ENCODE data around the gene MYH1. TPM values are rescaled to one million over a fixed set of nuclear protein-coding genes. Genes with fewer than 3 reads are reported as not detected.

MYH1 gene
- total RNA-seq (not detected in 2 replicates), polyA plus RNA-seq (not detected in 2 replicates), polyA minus RNA-seq (not detected in 2 replicates), Bru-seq, nascent RNA (not detected), BruChase-seq, experiment 1, labeled RNA remaining after a 6-hour chase (not detected), BruChase-seq, experiment 2, labeled RNA remaining after a 2-hour chase (not detected)
- polyA plus RNA-seq (2011; cell fraction: cytosol; rRNA removed) = not detected in 2 replicates
- not detected in 2 replicates for polyA plus RNA-seq (2011; cell fraction: nucleus; rRNA removed)
- polyA plus RNA-seq (2012) = not detected in 2 replicates
- polyA minus RNA-seq (2011; cell fraction: cytosol; rRNA and poly(A)+ RNA removed) = not detected
- not detected in 2 replicates for polyA minus RNA-seq (2011; cell fraction: nucleus; rRNA and poly(A)+ RNA removed)
- long read RNA-seq = 0 reads

DNA sequence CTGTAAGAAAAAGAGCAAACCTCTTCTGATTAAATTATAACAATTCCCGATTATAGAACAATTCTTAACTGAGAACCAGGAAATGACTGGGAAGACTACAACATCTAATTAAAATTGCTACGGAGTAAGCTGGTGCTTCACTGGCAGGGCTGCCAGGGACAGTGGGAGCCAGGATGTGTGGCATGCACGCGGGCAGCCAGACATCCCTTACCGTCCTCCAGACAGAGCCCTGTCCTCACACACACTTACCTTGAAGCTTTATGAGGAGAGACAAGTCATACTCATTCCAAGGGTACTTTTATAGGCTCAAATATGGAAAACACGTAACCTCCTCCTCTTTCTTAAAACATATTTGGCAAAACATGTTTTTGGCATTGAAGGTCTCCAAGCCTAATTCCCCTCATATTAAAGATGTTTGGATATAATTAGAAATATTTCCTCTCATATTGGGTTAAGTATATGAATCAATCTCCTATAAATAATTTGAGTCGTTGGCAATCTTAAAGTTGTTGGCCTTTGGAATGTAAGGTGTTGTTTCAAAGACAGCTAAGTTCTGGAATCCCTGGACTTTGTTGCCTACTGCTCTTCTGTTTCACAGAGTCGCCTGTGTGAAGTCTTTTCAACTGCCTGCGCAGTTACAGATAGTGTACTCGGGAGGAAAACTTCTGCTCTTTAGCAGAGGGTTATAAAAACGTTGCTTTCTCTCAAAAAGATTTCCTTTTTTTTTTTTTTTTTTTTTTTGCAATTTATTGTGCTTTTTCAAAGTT lies at the start of gene MYH1:
MYH1 (minus strand) TSS at position 272 of the 767 bp plus-strand sequence. CDS start 1,900 bp downstream, outside the sequence.
- no TSS peak for BruUV-seq (replicated peaks)
- FAIRE-seq (no peak), DNase-seq (ENCODE audit: low read depth, low spot score) (no peak)
- H3K27me3 ChIP-seq (ENCODE audit: control insufficient read depth in 2 of 2, insufficient read depth in 2 of 2, low read length in 2 of 2) = no peaks in the 10 kb centered on the region
- H3K27ac ChIP-seq (ENCODE audit: insufficient read depth, low read depth, low read length) = no peak within 1 kb of the TSS
- no peaks in the 10 kb centered on the region for H3K36me3 ChIP-seq (ENCODE audit: control insufficient read depth in 2 of 2, extremely low read depth in 1 of 2, insufficient read depth in 2 of 2, low read length in 2 of 2)
- no peaks in the 10 kb centered on the region for H3K9me3 ChIP-seq (replicated peaks; ENCODE audit: control insufficient read depth, insufficient read depth, low read length)
- no peak within 1 kb of the TSS for H3K4me3 ChIP-seq (replicated peaks in 1 of 3; ENCODE audit: insufficient read depth in 1 of 3, low read depth in 1 of 3, low read length in 3 of 3)
- no peak within 1 kb of the TSS for H3K4me2 ChIP-seq (ENCODE audit: insufficient read depth, low read length)
- POLR2A ChIA-PET = no interaction called here
- H3K4me1 ChIP-seq (ENCODE audit: control insufficient read depth, extremely low read depth, insufficient read depth, low read length) = no peaks in the 10 kb centered on the region
- no peak within 1 kb of the TSS for H3K9ac ChIP-seq (replicated peaks; ENCODE audit: extremely low read depth, insufficient read depth, low read length)
- CTCF ChIA-PET = no interaction called here
- intact Hi-C loops (cut with micrococcal nuclease) = no loop called here
- TF ChIP-seq MYC (IDR thresholded peaks at IDR 0.05; ENCODE audit: low read depth, low read length) = no peak
- no peak for TF ChIP-seq EZH2 (IDR thresholded peaks at IDR 0.05; ENCODE audit: borderline replicate concordance, low read depth, low read length, severe bottlenecking)
- TF ChIP-seq, protein P1, sequence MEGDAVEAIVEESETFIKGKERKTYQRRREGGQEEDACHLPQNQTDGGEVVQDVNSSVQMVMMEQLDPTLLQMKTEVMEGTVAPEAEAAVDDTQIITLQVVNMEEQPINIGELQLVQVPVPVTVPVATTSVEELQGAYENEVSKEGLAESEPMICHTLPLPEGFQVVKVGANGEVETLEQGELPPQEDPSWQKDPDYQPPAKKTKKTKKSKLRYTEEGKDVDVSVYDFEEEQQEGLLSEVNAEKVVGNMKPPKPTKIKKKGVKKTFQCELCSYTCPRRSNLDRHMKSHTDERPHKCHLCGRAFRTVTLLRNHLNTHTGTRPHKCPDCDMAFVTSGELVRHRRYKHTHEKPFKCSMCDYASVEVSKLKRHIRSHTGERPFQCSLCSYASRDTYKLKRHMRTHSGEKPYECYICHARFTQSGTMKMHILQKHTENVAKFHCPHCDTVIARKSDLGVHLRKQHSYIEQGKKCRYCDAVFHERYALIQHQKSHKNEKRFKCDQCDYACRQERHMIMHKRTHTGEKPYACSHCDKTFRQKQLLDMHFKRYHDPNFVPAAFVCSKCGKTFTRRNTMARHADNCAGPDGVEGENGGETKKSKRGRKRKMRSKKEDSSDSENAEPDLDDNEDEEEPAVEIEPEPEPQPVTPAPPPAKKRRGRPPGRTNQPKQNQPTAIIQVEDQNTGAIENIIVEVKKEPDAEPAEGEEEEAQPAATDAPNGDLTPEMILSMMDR (IDR thresholded peaks at IDR 0.05; ENCODE audit: extremely low read depth in 1 of 2, insufficient read depth in 1 of 2, low read depth in 1 of 2, low read length in 2 of 2) = no peak
- no peak for TF ChIP-seq GATA2 (IDR thresholded peaks at IDR 0.05; ENCODE audit: insufficient read depth, insufficient read length, low read depth, low read length)
- no peak for TF ChIP-seq POLR2AphosphoS5 (IDR thresholded peaks at IDR 0.05; ENCODE audit: insufficient read depth, low read depth, low read length)
- TF ChIP-seq JUN (IDR thresholded peaks at IDR 0.05; ENCODE audit: borderline replicate concordance, insufficient read depth, insufficient read length, low read depth) = no peak
- TF ChIP-seq, protein P2, sequence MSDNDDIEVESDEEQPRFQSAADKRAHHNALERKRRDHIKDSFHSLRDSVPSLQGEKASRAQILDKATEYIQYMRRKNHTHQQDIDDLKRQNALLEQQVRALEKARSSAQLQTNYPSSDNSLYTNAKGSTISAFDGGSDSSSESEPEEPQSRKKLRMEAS (IDR thresholded peaks at IDR 0.05; ENCODE audit: insufficient read depth, insufficient read length) = no peak
- H3K9me1 ChIP-seq (replicated peaks; ENCODE audit: control insufficient read depth, extremely low read depth, insufficient read depth, low read length) = no peaks in the 10 kb centered on the region
- no peak within 1 kb of the TSS for H2AFZ ChIP-seq (ENCODE audit: low read depth, low read length)
- no peaks in the 10 kb centered on the region for H4K20me1 ChIP-seq (replicated peaks; ENCODE audit: control insufficient read depth, extremely low read depth, insufficient read depth, low read length)
- H3K79me2 ChIP-seq (ENCODE audit: control insufficient read depth, insufficient read depth, low read length) = no peaks in the 10 kb centered on the region
- dilution Hi-C loops (cut with MboI; ENCODE audit: extremely low pct_ligation_motif_present, low sequenced_read_pairs) = no loop called here
